A673 (cell line): ENCODE data around the gene GLUL.

Experiments
- EZH2 ChIP-seq: fragments of 200-600 bp; sonication (generic); IDR thresholded peaks from 2 replicates; pipeline ENCODE4 v1.6.1; 2017; ENCODE audit warnings: borderline replicate concordance, low read depth, mild to moderate bottlenecking, mixed read lengths, antibody characterized with exemption, low read length; ENCODE audit not compliant: poor library complexity, severe bottlenecking
- TF ChIP-seq, protein P1 (sequence below): fragments of 300-800, 200-600 bp; sonication (generic); conservative IDR thresholded peaks from 2 replicates; pipeline ENCODE4 v1.5.1; 2017; ENCODE audit warnings: low read depth, mild to moderate bottlenecking, antibody characterized with exemption, low read length, moderate library complexity, mixed read lengths

DNA sequence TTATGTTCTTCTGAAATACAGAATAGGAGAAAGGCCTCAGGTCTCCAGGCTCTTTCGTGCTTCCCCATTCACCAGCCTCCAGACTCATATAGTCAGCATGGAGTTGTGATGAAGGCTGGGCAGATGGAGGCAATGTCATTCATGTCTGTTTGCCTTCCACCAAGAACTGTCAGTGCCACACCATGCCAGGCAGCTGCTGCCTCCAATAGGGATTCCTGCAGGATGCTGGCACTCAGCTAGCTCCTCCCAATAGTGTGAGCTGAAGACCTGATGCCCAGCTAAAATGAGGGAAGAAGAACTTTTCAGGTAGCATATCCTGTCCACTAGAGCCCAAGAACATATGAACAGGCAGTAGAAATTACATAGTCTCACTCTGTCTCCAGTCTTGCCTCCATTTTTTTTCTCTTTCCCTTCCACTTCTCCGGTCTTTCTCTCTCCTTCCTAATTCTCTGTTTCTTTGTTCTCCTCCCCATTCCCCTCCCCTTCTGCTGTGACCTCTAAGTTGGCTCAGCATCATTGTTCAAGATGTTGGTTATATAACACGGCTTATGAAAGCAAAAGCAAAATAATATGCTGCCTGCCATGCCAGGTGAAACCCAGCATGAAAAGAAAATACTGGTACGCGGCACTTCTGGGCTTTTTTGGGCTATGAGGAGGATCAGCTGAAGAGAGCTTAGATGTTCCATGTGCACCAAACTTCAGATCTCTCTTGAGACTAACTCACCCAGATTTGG is 17.3 kb downstream of the GLUL start:
- TF ChIP-seq, protein P1, sequence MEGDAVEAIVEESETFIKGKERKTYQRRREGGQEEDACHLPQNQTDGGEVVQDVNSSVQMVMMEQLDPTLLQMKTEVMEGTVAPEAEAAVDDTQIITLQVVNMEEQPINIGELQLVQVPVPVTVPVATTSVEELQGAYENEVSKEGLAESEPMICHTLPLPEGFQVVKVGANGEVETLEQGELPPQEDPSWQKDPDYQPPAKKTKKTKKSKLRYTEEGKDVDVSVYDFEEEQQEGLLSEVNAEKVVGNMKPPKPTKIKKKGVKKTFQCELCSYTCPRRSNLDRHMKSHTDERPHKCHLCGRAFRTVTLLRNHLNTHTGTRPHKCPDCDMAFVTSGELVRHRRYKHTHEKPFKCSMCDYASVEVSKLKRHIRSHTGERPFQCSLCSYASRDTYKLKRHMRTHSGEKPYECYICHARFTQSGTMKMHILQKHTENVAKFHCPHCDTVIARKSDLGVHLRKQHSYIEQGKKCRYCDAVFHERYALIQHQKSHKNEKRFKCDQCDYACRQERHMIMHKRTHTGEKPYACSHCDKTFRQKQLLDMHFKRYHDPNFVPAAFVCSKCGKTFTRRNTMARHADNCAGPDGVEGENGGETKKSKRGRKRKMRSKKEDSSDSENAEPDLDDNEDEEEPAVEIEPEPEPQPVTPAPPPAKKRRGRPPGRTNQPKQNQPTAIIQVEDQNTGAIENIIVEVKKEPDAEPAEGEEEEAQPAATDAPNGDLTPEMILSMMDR = no peak
- no peak for TF ChIP-seq EZH2
